ENCODE data around the gene DLX2. TPM values are rescaled to one million over a fixed set of nuclear protein-coding genes. Genes with fewer than 3 reads are reported as not detected.

Gene DLX2
- total and polyA plus RNA-seq, 2 of the 13 experiments (the other 11 are each of a cell fraction or from before 2014, with no cell fraction given): 0.07 to 0.15 TPM

GRCh38 chr2:172103471-172104272 is 972 bp upstream of the DLX2 start (continued):
- TF ChIP-seq ZBTB43 (CRISPR knock-in tag; conservative IDR thresholded peaks at IDR 0.05) (no peak), SRSF4 (IDR thresholded peaks at IDR 0.05; ENCODE audit: low read depth, low read length, poor library complexity, severe bottlenecking) (no peak), ZNF513 (CRISPR knock-in tag; conservative IDR thresholded peaks at IDR 0.05) (no peak), PATZ1 (CRISPR knock-in tag; IDR thresholded peaks at IDR 0.05) (peak; percentile 67; the same call in 1 of the 2 replicates), ZZZ3 (CRISPR knock-in tag; IDR thresholded peaks at IDR 0.05; ENCODE audit: borderline replicate concordance) (0 out of 2 replicates have a peak, but pooled peaks have one; percentile 35), SNAI1 (CRISPR knock-in tag; IDR thresholded peaks at IDR 0.05; ENCODE audit: borderline replicate concordance) (no peak), DDIT3 (CRISPR knock-in tag; IDR thresholded peaks at IDR 0.05) (no peak), ZNF180 (CRISPR knock-in tag; IDR thresholded peaks at IDR 0.05; ENCODE audit: borderline replicate concordance, low read depth) (no peak), ZNF160 (CRISPR knock-in tag; IDR thresholded peaks at IDR 0.05) (no peak), NFRKB (IDR thresholded peaks at IDR 0.05) (no peak), REXO4 (CRISPR knock-in tag; IDR thresholded peaks at IDR 0.05; ENCODE audit: borderline replicate concordance) (no peak), SOX13 (IDR thresholded peaks at IDR 0.05) (no peak), SOX13 (CRISPR knock-in tag; conservative IDR thresholded peaks at IDR 0.05 in 1 of 2, IDR thresholded peaks at IDR 0.05 in 1 of 2) (peak in 1 of 2 experiments; percentile 28; a peak in 1 of 4 replicates), ZNF670 (CRISPR knock-in tag; IDR thresholded peaks at IDR 0.05; ENCODE audit: borderline replicate concordance) (no peak), IRF2 (CRISPR knock-in tag; IDR thresholded peaks at IDR 0.05) (peak; percentile 75), ZNF235 (CRISPR knock-in tag; IDR thresholded peaks at IDR 0.05; ENCODE audit: borderline replicate concordance) (no peak), GFI1 (CRISPR knock-in tag; IDR thresholded peaks at IDR 0.05; ENCODE audit: borderline replicate concordance) (no peak; the same call in 1 of the 2 replicates), JARID2 (CRISPR knock-in tag; IDR thresholded peaks at IDR 0.05; ENCODE audit: insufficient replicate concordance) (no peak), ZNF720 (CRISPR knock-in tag; IDR thresholded peaks at IDR 0.05) (no peak), ZNF777 (CRISPR knock-in tag; IDR thresholded peaks at IDR 0.05) (peak; percentile 92), ERF (CRISPR knock-in tag; IDR thresholded peaks at IDR 0.05) (peak; percentile 78; the same call in 1 of the 2 replicates), ZNF260 (CRISPR knock-in tag; IDR thresholded peaks at IDR 0.05; ENCODE audit: borderline replicate concordance, low read depth) (no peak), ZNF446 (CRISPR knock-in tag; IDR thresholded peaks at IDR 0.05) (peak; percentile 53; the same call in 1 of the 2 replicates), HES4 (CRISPR knock-in tag; IDR thresholded peaks at IDR 0.05; ENCODE audit: borderline replicate concordance) (no peak), ZIK1 (CRISPR knock-in tag; IDR thresholded peaks at IDR 0.05; ENCODE audit: borderline replicate concordance, low read depth) (no peak)
